GM18868 (cell line): ENCODE data around the gene FOXJ3.

Experiments
- ATAC-seq: cut with Tn5 transposase; IDR thresholded peaks from one replicate; pipeline ENCODE4 v1.9.1; 2021; ENCODE audit warnings: mild to moderate bottlenecking, moderate library complexity; ENCODE audit not compliant: unreplicated experiment

Gene FOXJ3

DNA sequence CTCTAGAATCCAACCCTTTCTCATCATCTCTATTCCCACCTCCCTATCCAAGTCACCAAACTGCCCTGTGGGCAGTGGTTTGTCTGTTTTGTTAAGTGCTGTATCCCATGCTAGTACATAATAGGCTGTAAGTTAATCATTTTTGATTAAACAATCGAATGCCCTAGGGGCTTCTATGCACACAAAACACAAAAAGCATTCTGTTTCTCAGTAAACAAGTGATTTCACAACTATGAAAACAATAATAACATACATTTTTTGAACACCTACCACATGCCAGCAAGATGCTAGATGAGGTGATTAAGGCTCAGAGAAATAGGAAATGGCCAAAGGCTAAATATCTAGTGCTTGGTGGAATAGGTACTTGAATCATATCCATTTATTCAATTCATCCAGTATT lies 186.9 kb downstream of the FOXJ3 start:
- no peak for ATAC-seq

DNA sequence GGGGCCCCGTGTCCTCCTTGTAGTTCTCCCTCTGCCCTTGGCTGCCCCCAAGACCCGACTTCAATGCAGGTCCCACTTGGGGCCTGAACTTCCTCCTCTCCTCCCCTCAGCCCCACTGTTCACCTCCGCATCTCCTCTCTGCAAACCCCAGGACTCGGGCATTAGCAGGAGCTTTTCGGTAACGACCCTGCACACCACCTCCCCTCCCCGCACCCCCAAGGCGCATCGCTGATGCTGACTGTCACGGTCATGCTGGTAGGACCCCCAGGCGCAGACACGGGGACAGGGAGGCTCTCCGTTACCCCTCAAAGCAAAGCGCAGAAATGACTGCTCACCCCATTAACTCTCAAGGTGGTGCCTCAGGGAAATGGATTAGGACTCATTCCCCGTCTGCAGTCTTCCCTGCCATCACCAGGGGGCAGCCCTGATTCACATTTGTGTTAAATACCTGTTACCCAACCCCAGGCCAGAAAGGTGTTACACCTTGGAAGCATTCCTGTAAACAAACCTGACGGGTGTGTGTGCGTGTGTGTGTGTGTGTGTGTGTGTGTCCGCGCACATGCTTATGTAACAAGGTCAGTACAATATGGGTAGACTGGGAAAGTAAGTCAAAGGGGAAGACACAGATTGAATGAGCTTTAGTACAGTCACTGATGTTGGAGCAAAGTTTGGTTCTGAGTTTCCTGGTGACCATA lies 188.3 kb downstream of the FOXJ3 start:
- ATAC-seq = no peak

- no peak for ATAC-seq
Measured at GRCh38 chr1:42145764-42146625, 189.0 kb downstream of the FOXJ3 start.

- no peak for ATAC-seq
Measured at GRCh38 chr1:42145389-42145716, 189.7 kb downstream of the FOXJ3 start.

- ATAC-seq = no peak
Measured at GRCh38 chr1:42144711-42145388, 190.2 kb downstream of the FOXJ3 start.

DNA sequence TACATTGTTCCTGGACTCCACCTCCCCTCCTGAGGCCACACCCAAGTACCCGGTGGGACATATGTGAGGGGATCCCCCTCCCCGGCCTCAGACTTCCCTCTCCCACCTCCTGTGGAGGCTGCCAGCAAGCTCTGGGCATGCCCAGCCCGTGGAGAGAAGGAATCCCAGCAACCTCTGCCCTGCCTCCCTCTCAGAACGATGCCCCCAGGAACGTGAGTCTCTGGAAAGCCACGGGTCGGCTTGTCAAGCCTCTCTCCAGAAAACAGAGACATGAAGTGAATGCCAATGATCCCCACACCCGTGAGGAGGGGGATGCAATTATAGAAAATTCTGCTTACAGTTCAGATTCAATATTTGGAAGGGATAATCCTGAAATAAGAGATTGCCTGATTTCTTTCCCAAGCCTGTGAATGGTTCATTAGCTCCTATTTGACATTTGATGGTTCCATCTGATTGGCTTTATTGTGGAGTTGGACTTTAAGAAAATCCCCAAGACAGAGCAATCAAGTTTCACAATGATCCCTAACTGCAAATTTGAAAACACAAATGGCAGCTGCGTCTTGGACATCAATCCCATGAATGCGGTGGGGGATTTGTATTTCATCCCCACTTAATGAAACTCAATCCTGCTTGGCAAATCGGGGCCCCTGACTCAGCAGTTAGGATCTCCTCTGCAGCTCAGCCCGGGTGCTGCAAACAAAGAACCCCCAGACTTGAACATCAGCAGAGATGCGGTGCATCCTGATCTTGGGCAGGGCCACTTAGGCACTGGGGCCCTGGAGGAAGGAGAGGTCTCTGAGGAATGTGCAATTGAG lies 190.9 kb downstream of the FOXJ3 start:
- no peak for ATAC-seq

- no peak for ATAC-seq
Measured at GRCh38 chr1:42142894-42143675, 191.9 kb downstream of the FOXJ3 start.

GRCh38 chr1:42141978-42142377 lies 193.1 kb downstream of the FOXJ3 start:
- ATAC-seq = no peak

- ATAC-seq = no peak
Measured at GRCh38 chr1:42140191-42140590, 194.8 kb downstream of the FOXJ3 start.

GRCh38 chr1:42139444-42139843 lies 195.6 kb downstream of the FOXJ3 start:
- ATAC-seq = no peak

- no peak for ATAC-seq
Measured at GRCh38 chr1:42138586-42138985, 196.4 kb downstream of the FOXJ3 start.

DNA sequence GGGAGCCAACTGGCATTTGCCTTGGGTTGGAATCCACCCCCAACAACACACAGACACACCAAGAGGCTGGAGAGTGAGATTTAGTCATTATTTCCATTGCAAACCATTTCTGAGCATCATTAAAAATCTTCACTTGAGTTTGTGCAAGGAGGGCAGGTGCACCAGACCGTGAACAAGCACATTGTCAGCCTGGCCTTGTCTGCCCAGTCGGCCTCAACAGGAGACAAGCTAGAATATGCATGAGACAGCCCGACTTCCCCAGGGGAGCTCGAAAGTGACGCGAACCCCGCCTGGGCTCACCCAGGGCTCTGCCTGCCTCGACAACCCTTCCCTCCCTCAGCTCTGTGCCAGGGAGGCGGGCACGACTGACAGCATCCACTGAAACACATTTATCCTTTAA lies 197.3 kb downstream of the FOXJ3 start:
- ATAC-seq = no peak

- ATAC-seq = no peak
Measured at GRCh38 chr1:42136466-42136865, 198.6 kb downstream of the FOXJ3 start.

GRCh38 chr1:42135426-42135825 lies 199.6 kb downstream of the FOXJ3 start:
- ATAC-seq = no peak

GRCh38 chr1:42133809-42134526 lies 201.1 kb downstream of the FOXJ3 start:
- no peak for ATAC-seq

DNA sequence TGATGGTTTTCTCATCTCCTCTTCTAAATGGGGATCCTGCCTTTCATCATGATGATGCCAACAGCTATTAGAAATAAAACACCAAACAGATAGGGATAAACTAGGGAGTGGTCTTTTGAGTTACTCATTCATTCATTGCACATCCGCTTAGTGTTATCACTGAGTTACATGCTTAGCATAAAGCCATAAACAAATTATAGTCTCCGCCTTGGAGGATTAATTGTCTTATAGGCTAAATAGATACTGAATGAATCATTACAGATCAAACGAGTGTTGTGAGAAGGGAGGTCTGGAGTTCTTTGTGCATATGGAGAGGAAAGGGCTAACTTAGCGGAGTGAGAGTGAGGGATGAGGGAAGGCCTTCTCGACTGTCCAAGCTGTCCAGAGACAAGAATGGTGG lies 201.6 kb downstream of the FOXJ3 start:
- ATAC-seq = no peak

- no peak for ATAC-seq
Measured at GRCh38 chr1:42130061-42130660, 204.9 kb downstream of the FOXJ3 start.

DNA sequence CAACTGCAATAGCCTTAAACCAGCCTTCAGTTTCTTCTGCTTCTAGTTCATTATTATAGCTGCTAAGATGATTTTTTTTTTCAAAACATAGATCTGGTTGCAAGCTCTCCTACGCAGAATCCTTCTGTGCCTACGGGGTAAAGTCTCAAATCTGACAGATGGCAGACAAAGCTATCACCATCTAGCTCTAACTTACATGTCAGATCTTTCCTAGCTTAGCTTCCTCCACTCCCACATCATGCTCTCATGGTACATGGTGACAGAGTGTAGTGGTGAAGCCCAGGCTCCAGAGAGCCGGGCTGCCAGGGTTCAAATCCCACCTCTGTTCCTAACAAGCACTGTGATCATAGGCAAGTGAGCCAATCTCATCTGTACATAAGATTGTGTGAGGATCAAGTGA lies 206.1 kb downstream of the FOXJ3 start:
- ATAC-seq = no peak

DNA sequence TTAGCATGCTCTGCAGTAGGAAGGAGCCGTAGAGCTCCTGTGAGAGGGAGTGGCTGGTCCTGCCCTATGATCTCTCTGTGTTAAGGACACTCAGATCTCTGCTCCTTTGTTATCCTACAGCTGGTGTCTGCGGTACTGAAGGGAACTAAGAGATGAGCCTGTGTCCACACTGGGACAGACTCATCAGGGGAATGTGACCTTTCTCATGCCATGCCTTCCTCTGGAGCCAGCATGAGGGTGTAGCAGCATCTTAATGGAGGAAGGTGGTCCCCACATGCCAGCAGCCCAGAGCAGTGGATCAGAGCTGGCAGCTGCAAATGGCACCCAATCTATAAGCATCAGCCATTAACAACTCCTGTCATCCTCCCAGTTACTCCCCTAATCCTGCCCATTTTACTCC lies 206.5 kb downstream of the FOXJ3 start:
- ATAC-seq = no peak
